Colon (tissue), 2 donors: Measurements from ENCODE around the gene DDO.

Experiments used
- FAIRE-seq: peaks from 2 replicates; lab custom pipeline; 2012; peaks lifted over from hg19 to GRCh38; lab: Jason Lieb, UNC
- donor health status: control.
- donor health status: control.

Gene DDO

DNA sequence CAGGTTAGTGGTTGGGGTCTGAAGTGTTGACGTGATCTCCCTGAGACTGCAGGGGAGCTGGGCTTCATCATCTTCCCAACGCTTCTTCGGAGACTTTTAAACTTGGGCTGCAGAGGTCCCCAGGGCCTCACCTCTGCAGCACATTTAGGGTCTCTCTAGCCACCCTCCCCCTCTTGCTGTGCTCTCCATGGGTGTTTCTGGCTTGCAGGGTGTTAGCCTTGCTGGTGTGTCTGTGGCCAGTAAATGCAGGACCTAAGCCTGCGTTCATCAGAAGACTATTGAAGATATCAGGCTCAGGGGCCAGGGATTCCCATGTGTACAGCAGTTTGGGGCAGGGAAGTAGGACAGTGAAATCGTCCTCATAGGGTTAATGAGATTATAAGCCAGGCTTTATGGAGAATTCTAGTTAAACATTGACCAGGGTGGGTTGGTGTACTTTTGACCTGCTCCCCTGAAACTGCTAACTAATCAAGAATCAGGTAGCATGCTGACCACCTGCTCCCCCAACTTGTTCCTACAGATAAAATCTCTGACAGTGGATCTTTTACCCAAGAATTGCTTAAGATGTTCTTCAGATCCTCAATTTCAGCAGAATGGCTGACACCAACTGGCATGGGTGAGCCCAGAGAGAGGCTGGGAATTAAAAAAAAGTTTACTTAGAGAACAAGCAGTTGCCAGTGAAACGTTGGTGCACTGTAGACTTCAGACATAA is 3.8 kb upstream of the DDO start:
- FAIRE-seq = no peak

DNA sequence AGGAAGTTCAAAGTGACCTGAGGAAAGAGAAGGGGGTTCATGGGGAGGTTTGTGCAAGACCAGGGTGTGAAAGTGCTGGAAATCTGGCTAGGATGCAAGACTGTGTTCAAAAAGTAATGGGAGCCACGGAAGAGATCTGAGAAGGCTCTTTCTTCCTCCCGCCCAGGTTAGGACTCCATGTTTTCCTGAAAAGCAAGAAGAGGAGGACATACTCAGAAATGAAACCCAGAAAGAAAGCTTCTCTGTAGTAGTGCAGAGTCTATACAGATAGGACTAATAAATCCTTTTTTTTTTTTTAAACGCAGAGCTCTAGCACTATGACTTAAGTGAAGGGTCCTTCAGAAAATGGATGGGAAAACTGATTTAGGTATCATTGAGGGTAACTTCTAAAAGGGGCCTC is 3.2 kb upstream of the DDO start:
- no peak for FAIRE-seq

DNA sequence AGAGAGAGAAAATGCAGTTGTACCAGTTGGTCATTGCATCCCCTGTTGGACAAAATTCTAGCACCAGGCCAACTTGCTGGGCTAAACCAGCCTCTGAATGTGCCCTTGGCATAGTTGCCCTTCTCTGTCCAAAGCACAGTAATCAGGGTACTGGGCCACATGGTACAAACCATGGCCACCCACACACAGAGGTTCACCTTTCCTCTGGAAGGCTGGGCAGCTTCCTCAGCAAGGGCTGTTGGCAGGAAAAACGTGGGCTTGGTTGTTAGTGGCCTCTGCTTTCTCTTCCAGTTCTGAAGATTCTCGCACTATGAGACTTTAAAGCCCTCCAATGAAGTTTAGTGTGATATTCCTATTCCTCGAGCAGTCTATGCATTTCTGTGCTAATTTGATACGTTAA is 706 bp downstream of the DDO start:
- no peak for FAIRE-seq

DNA sequence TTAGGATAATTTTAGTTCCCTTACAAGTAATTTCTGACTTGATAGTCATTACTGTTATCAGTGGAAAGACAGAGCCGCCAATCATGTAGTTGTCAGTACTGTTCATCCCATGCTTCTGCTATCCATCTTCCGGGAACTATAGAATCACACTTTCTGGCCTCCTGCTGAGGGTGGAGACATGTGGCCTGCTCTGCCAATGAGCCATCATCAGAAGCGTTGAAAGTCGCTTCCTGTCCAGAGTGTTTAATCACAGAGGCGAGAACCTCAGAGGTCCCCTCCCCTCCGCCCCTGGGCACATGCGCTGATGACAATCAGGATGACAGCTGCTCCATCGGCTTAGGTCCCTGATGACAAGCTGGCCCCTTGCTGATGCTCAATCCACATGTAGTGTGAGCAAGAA is 3.0 kb downstream of the DDO start:
- no peak for FAIRE-seq

DNA sequence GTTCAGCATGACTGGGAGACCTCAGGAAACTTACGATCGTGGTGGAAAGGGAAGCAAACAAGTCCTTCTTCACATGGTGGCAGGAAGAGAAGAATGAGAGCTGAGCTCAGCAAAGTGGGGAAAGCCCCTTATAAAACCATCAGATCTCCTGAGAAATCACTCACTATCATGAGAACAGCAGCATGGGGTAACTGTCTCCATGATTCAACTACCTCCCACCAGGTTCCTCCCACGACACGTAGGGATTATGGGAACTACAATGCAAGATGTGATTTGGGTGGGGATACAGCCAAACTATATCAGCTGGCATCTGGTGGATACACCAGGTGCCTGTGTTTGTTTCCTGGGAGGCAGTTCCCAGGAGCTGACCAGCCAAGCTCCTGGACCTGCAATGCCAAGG is 4.9 kb downstream of the DDO start:
- FAIRE-seq = no peak

DNA sequence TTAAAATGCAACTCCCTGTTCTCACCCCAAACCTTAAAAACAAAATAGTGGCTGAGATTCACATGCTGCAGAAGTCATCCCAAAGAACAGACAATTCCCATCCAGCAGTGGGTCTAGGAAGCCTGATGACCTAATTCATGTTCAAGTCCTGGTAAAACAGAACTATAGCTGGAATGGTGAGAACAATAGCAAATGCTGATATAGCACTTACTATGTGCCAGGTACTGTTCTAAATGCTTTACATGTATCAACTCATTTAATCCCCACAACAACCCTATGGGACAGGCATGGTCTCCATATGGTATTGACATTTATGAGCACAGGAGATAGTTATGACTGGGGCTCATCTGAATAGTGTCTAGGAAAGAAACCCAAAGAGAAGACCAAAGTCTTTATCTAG is 5.6 kb downstream of the DDO start:
- FAIRE-seq = no peak

DNA sequence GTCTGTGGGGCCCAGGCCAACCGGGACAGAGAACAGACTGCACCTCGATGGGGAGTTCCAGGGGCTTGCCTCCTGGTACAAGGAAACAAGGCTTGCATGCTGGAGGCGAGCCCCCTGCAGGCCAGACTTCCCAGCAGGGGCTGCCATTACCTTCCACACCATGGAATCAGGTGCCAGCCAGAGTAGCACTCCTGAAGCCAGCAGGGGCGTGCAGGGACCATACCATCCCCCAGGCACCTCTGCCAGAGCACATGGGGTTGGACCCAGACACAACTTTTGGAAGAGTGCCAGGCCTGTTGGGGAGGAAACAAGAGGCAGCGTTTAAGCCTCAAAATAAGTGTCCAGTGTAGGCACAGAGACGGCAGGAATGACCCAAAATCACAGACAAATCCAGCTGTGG is 6.5 kb downstream of the DDO start:
- no peak for FAIRE-seq

DNA sequence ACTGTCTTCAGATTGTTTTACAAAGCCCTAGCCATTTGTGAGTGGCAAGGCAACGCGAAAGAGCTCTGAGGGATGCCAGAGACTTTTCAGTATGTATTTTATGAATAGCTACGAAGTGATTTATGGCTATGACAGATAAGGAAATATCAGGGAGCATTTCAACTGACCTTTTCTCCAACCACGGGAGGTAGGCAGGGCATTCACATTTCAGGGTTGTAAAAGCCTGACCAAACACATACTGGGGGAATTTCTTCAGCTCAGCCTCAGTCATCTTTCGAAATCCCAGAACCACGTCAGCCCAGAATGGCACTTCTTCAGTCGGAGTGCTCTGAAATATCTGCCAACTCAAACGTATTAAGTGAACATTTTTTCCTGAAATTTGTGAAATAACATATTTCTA is 10.8 kb downstream of the DDO start:
- FAIRE-seq = no peak

DNA sequence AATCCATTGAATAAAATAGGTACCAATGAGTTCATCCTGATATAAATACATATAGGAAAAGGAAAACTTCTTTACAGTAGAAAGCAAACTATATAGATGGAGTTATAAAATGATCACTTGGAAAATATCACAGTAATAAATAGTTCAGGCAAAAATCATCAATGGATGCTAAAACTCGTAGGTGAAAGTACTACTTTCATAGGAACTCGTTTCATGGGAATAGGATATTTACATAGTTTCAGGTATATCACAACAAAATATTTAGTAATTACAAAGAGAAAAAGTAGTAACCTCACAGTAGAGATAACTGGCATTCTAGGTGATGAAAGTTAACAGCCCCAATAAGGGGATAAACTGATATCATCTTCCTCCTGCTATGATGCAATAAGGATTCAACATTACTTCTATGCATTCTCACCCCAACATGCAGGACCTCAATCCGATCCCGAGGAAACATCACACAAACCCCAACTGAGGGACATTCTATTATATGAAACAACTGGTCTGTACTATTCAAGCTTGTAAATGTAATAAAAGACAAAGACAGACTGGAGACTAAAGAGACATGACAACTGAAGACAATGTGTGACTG is 13.7 kb downstream of the DDO start:
- no peak for FAIRE-seq

DNA sequence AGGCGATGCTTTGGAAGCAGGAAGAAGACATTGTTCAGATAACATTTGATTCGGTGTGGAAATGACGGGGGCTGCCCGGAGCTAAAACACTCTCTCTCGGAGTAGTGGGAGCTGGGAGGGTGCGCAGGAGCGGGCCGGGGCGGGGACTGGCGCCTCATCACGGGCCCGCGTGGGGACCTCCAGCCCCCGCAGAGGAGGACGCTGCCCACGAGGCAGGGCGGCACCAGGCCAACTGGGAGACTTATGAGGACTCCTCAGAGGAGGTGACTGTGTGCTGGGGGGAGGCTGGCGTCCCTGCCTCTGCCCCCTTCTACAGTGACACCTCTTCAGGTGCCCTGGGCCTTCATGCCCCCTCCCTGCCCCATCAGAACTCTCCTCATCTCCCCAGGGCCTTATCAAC is 15.2 kb downstream of the DDO start:
- FAIRE-seq = no peak

DNA sequence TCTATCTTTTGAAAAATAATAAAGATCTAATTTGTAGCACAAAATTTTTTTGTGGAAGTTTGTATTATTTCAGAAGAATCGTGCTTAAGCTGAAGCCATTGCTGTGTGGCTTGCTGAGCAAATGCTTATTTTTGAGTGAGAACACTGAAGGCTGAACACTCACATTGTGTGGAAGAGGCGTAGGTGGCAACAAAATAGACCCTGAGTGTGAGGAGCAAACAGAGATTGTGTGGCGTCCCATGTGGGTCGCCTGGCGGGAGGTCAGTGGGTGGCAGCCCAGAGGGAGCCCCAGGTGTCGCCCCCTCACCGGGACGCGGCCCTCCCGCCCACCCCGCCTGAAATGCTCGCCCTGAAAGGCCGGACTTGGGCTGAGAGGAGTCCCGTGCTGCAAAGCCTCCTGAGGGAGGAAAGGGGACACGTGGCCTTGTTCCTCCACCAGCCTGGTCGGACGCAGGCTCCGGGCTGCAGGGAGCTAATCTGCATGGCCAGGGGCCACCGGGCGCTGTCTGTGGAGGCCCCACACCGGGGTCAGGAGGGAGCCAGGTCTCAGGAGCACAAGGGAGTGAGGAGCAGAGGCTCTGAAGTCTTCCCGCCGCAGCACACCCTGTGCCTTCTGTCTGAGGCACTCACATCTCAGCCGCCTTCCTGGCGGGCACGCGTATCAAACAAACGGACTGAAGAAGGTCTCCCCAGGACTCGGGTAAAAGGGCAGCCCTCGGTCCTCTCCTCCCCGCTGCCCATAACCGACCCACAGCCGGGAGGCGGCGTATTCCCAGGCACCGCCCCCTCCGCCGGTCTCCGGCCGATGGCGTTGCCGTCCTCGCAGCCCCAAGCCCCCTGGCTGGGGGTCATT is 15.9 kb downstream of the DDO start:
- no peak for FAIRE-seq

DNA sequence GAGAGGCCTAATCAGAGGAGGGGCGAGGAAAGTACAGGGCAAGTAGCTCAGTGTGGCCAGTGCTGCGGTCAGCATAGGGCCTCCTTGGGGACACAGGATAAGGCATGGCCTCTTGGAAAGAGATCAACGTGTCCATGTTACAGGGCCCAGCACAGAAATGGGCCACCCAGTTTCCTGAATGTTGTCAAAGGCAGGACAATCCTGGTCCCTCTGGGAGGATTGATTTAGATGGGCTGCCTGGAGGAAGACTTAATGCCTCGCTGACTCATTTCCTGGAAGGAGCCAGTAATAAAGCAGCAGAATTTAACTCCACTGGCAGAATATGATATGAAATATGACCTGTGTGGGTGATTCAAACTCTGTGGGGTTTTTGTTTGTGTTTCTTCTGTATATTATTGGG is 16.6 kb downstream of the DDO start:
- no peak for FAIRE-seq

DNA sequence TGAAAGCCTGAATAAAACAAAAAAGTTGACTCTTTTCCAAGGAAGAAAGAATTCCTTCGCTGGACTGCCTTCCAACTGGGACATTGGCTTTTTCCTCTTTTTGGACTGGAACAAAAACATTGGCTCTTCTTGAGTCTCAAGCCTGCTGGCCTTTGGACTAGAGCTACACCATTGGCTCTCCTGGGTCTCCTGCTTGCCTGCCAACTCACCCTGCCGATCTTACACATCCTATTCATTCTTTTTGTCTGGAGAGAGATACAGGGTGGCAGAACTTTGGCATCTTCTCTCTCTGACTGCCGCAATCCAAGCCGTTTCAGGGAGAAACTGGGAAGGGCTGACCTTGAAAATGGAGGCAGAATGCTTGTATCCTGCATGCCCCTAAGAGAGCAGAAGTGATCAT is 20.2 kb downstream of the DDO start:
- FAIRE-seq = no peak

DNA sequence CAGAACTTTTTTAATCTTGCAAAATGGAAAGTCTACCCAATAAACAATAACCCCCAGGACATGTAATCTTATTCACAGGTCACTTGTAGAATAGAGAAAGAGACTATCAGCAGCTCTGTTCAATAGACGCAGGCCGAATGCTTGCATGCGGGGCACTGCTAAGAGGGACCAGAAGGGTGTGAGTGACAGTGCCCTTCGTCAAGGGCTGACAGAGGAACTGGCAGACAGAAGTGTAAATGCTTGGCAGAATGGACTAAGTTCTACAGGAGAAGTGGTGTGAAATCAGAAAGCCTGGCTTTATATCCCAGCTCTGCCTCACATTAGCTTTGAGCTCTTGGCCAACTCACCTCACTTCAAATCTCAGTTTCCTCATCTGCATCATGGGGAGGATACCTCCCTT is 21.0 kb downstream of the DDO start:
- no peak for FAIRE-seq

DNA sequence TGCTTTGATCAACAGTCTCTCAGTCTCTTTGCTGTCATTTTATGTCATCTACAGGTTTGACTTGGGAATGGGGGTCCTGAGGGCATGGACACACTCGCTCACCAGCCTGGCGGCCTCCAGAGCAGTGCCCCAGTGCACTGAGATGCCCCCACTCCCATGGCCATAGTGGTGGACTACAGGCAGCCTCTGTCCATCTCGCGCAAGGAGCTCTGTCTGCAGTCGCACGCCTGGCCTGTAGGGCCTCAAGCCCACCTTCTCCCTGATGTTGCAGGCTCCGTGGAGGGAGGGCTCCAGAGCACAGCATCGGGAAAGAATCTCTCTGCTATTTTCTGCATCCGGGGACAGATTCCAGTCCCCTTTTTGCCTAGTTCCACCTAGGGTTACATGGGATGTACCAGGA is 22.6 kb downstream of the DDO start:
- no peak for FAIRE-seq

DNA sequence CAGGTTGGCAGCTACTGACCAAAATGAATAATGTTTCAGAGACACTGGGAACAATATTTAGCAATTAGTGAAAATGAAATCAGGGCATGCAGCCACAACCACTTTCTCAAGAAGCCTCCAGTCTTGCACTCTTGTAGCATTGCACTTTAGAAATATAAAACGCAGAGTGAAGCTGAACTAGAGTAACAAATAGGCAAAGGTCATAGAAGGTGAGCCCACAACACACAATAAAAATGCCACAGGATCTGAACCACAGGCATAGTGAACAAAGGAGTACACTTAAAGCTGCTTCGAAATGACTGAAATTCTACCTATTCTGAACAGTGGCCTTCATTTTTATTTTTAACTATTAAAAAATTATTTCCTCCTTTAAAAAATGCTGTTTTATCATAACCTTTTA is 25.0 kb downstream of the DDO start:
- no peak for FAIRE-seq

DNA sequence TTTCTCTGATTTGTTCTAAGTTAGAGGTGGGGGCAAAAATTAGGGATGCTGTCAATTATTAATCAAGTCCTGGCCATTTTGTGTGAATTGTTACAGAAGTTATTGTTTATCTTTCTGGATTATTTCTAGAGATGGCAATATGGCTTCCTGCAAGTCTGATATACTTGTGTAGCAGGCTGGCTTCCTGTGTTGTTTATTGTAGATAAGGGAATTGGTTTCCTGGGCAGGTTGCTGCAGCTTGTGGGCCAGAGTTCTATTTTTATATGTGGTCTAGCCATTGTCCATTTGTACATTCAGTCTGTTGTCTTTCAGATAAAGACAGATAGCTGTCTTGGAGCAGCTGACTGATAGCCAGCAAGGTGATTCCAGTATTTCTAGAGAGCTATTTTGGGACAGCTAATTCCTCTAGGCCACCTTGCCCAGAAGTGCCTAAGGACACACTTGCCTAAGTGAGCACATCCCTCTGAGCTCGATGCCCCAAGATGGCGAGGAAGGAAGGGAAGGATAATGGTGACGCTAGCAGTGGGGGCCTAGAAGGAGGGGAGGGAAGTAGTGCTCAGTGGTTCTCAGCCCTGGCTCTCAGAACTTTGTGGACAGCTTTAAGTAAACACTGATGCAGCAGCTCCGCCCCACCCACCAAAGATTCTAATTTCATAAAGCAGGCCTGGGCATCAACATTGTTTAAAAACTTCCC is 25.5 kb downstream of the DDO start:
- no peak for FAIRE-seq

DNA sequence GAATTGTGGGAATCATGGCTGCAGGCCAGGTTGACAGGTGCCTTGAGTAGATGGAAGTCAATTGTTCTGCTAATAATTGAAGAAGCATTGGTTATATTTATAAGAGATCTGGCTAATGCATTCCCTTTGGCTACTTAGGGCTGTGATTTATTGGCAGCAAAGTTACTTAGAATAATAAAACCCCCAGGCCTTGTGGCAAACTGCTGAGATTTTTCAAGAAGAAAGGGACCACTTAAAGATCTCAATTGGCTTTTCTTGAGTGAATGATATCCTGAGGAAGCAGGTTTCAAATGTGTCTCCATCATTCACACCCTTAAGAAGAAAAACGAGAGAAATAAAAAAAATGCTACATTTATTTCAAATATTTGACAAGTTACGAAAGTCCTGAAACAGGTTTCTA is 27.4 kb downstream of the DDO start:
- no peak for FAIRE-seq

DNA sequence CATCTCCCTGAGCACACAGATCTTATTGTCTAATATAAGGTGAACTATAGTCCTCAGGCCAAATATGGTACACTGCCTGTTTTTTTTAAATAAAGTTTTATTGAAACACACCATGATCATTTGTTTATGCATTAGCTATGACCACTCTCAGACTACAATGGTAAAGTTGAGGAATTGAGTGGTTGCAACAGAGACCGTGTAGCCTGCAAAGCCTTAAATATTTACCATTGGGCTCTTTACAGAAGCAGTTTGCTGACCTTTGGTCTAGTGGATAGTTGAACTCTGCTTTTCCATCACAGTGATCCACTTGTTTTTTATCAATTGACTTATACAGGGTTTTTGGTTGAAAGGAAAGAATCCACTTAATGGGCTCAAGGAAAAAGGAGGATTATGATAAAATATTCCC is 29.9 kb downstream of the DDO start:
- FAIRE-seq = no peak

DNA sequence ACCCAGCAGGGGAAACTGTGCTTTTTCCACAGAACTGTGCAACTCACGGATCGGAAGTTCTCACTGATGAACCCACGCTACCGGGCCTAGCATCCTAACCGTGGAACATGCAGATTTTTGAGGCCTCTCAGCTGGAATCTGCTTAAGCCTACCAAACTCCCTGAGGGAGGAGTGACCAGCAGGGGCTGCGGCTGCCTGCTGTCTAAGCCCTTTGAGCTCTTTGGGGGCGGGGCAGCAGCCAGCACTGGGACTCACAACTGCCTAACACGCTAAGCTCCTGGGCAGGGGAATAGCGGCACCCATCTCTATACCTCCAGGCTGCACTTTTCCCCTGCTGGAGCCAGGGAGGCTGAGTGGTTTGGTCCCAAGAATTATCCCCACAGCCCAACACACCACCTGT is 36.8 kb downstream of the DDO start:
- no peak for FAIRE-seq

DNA sequence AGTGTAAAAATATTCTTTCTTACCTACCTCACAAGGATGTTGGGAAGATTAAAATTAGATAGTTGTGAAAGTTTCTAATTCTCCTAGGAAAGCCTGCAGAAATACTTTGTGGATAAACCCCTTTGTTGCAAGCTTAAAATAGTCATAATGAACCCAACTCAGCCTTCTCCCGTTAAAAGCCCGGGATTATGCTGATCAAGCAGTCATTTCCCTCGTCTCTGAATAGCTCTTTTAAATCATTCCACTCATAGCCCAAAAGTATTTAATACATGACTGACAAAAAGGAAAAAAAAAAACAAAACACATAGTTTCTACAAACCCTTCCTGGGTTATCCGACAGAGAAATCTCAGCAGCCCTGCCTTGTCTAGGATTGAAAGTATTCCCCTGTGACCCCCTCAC is 46.3 kb downstream of the DDO start:
- FAIRE-seq = no peak

DNA sequence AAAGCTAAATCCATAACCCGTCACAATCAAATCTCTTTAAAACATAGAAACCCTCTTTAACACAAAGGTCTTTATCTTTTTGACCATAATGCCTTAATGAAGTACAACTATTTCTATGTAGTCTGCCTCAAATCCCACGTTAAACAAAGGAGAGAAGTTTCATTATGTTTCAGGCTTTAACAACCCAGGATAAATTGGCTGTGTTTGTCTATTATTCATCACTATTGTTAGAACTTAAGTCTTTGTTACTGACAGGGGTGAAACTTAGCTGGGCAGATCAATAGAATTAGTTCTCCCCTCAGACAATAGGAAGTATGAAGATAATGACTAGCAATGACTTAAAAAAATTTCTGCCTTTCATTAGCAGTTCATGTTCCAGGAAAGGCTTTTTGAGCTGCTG is 47.1 kb downstream of the DDO start:
- no peak for FAIRE-seq

DNA sequence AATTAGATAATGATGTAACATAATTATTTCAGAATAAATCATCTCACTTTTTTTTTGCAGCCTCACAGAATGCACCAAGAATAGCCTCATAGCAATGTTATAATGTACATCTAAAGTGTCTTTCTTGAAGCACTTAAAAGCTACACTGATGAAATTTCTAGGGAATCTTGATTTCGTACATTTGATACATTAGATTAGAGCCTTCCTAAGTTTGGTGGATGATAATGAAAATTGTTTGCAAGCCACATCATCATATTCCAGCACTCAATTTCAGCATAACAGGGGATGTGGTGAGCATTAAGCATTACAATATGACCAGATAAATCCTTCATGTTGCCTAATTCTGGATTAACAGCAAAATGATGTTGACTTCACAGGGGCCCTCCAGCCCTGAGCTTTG is 47.5 kb downstream of the DDO start:
- no peak for FAIRE-seq
